ENCODE data around the gene PCNX1. TPM values are rescaled to one million over a fixed set of nuclear protein-coding genes. Genes with fewer than 3 reads are reported as not detected.

Gene PCNX1
- total RNA-seq (2012; rRNA removed) = 43.7 and 45.3 TPM in 2 replicates
- polyA plus RNA-seq (2012; rRNA removed) = 15.0 and 15.1 TPM in 2 replicates
- polyA plus RNA-seq (2012; cell fraction: cytosol; rRNA removed) = 4.5 and 7.1 TPM in 2 replicates
- 23.2 and 40.0 TPM in 2 replicates for polyA plus RNA-seq (2012; cell fraction: nucleus; rRNA removed; ENCODE audit: low replicate concordance)
- Bru-seq, nascent RNA = percentile 92 among the genes with signal in this experiment
- BruChase-seq, experiment 1, labeled RNA remaining after a 6-hour chase = percentile 79 among the genes with signal in this experiment
- BruChase-seq, experiment 2, labeled RNA remaining after a 2-hour chase = percentile 88 among the genes with signal in this experiment
- long read RNA-seq, partial matches to known transcripts = 7 of 12 reads
- long read RNA-seq, other reads (novel, unspliced or antisense) = 5 of 12 reads

DNA sequence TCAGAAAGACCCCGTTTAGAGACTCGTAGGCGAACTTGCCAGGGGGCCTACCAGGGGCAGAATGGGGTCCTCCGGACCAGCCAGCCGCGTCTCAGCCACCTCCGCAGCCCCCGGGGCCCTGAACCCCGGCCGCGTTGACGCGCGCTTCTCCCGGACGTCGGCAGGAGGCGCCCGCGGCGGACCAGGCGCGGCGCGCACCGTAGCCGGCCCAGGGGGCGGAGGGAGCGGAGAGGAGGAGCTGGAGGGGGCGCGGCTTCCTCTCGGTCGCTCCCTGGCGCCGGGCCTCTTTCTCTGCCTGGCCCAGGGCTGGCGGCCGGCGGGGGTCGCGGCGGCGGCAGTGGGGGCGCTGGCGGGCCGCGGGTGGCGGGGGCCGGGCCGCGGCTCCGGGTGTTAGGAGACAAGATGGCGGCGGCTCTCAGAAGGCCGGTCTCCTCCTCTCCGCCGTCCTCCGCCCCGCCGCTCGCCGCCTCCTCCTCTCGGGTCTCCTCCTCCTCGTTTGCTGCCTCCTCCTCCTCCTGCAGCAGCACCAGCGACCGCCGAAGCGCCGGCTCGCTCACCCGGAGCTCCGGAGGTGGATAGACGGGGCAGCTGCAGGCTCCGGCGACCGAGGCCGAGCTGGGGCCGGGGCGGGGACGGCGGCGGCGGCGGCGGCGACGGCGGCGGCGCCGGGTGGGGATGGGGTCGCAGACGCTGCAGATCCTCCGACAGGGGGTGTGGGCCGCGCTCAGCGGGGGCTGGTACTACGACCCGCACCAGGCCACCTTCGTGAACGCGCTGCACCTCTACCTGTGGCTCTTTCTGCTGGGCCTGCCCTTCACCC lies at the start of gene PCNX1:
Gene PCNX1, plus strand, starts transcription at position 284 of the 820 bp plus-strand sequence. Its CDS starts 392 bp downstream, at position 676.
- 0 out of 2 replicates have a peak, but pooled peaks have one; percentile 30 for TF ChIP-seq MXI1 (IDR thresholded peaks at IDR 0.05; ENCODE audit: borderline replicate concordance, low read depth, low read length)
- peak; percentile 75 for TF ChIP-seq POLR2A (IDR thresholded peaks at IDR 0.05; ENCODE audit: low read depth, low read length)
- peak; percentile 96 for TF ChIP-seq MAZ (IDR thresholded peaks at IDR 0.05; ENCODE audit: borderline replicate concordance, low read depth, low read length)
- no peak for TF ChIP-seq CEBPB (IDR thresholded peaks at IDR 0.05; ENCODE audit: low read depth, low read length)
- no peak for TF ChIP-seq RCOR1 (IDR thresholded peaks at IDR 0.05; ENCODE audit: insufficient replicate concordance, low read length)
- TF ChIP-seq RFX5 (IDR thresholded peaks at IDR 0.05; ENCODE audit: low read depth, low read length) = no peak
- peak; percentile 58 for TF ChIP-seq SMC3 (IDR thresholded peaks at IDR 0.05; ENCODE audit: low read depth, low read length)
- no peak for TF ChIP-seq BHLHE40 (IDR thresholded peaks at IDR 0.05; ENCODE audit: low read depth, low read length)
- peak; percentile 62 for TF ChIP-seq RAD21 (IDR thresholded peaks at IDR 0.05; ENCODE audit: low read length)
- TF ChIP-seq CTCF (conservative IDR thresholded peaks at IDR 0.05; ENCODE audit: low read depth, low read length) = peak; percentile 80
- Histone ChIP-seq H3K9ac (ENCODE audit: low read depth, low read length) (peak within 1 kb of the TSS; percentile 75), H3K14ac (replicated peaks; ENCODE audit: low read depth, low read length) (peak within 1 kb of the TSS; percentile 73), H4K8ac (ENCODE audit: low read depth in 2 of 2, low read length in 2 of 2) (peak within 1 kb of the TSS; percentile 62 to 89; a peak in 3 of 4 replicates), H3K27me3 (ENCODE audit: control insufficient read depth, insufficient read depth, low read length) (no peaks in the 10 kb centered on the region), H3K27ac (ENCODE audit: insufficient read depth, low read length) (peak within 1 kb of the TSS; percentile 87), H3K79me1 (ENCODE audit: low read depth in 1 of 2, low read length in 2 of 2) (peaks cover 4 to 36% of the 10 kb centered on the region in 2 experiments; a peak in 3 of 4 replicates), H2BK15ac (ENCODE audit: low read depth, low read length) (peak within 1 kb of the TSS; percentile 54; the same call in 2 of the 3 replicates), H4K5ac (ENCODE audit: low read depth, low read length) (peak within 1 kb of the TSS; percentile 93), H3K56ac (ENCODE audit: extremely low read depth, insufficient read depth, low read length) (peak within 1 kb of the TSS; percentile 48; the same call in 1 of the 2 replicates), H3K4ac (ENCODE audit: low read depth, low read length) (peak within 1 kb of the TSS; percentile 78), H3K4me1 (ENCODE audit: control insufficient read depth, insufficient read depth, low read length) (peaks cover 17% of the 10 kb centered on the region), H3K18ac (ENCODE audit: low read depth, low read length) (peak within 1 kb of the TSS; percentile 93), H3K9me1 (ENCODE audit: insufficient read depth, low read length) (peaks cover 17% of the 10 kb centered on the region), H2AFZ (replicated peaks; ENCODE audit: low read length, poor library complexity) (peak within 1 kb of the TSS; percentile 90), H2AK5ac (ENCODE audit: low read depth, low read length) (no peak within 1 kb of the TSS; the same call in 1 of the 2 replicates), H3K23ac (ENCODE audit: low read depth, low read length) (peak within 1 kb of the TSS; percentile 81), H2BK5ac (ENCODE audit: low read depth, low read length, poor library complexity, severe bottlenecking) (peak within 1 kb of the TSS; percentile 69), H3K9me3 (ENCODE audit: control insufficient read depth, insufficient read depth, low read length) (no peaks in the 10 kb centered on the region), H4K20me1 (ENCODE audit: insufficient read depth, low read length) (peaks cover 34% of the 10 kb centered on the region), H3K4me2 (ENCODE audit: low read depth, low read length) (peak within 1 kb of the TSS; percentile 92), H4K91ac (ENCODE audit: insufficient read depth, low read depth, low read length) (peak within 1 kb of the TSS; percentile 67), H3K36me3 (ENCODE audit: control insufficient read depth, insufficient read depth, low read length) (no peaks in the 10 kb centered on the region), H2BK120ac (ENCODE audit: low read depth, low read length) (peak within 1 kb of the TSS; percentile 59), H2BK20ac (ENCODE audit: low read depth, low read length) (peak within 1 kb of the TSS; percentile 65), H2AK9ac (replicated peaks; ENCODE audit: low read depth, low read length, poor library complexity) (peak within 1 kb of the TSS; percentile 77), H3K4me3 (ENCODE audit: insufficient read depth, low read depth, low read length) (peak within 1 kb of the TSS; percentile 97)
- POLR2A ChIA-PET (ENCODE audit: unreplicated experiment) = interaction anchor here (0.5 kb wide), 1 partner anchor 79 kb away, joined by 4 read pairs; no protein-coding TSS in a partner anchor
- in situ Hi-C loops (cut with MboI; ENCODE audit: low sequenced_read_pairs) (no loop called here), intact Hi-C loops (cut with micrococcal nuclease) (loop anchor here (1.0 to 2.0 kb wide), 2 partner anchors 45 to 91 kb away; no protein-coding TSS in a partner anchor), dilution Hi-C loops (cut with HindIII; ENCODE audit: low sequenced_read_pairs, unreplicated experiment) (no loop called here)
- no TSS peak for BruUV-seq (replicated peaks)
- CTCF ChIA-PET = interaction anchor here (0.5 to 2.3 kb wide), 19 partner anchors 8 to 1917 kb away, joined by 3 to 13 read pairs (median 4); partner anchors contain the start of gene MAP3K9
- WGBS, 2 experiments (ENCODE audit: extremely low coverage in 2 of 2, insufficient read length in 1 of 2) = 1% methylated on average over 21 of the region's 101 CpGs; no CpG with 5 or more reads in 1 of the 2 experiments
- DNase-seq = peak; percentile 79
- peak; percentile 89 for ATAC-seq (ENCODE audit: low read depth)
